Spleen (tissue), 11 donors: Measurements from ENCODE around the gene PTGDR. TPM values are rescaled to one million over a fixed set of nuclear protein-coding genes. Genes with fewer than 3 reads are reported as not detected.
A peak's percentile ranks its signal among the peaks of the same experiment; 100 is the strongest.

Source experiments
- DNase-seq: peaks from one replicate; pipeline ENCODE4 v3.0.0-alpha.2; 2020
- H3K27ac ChIP-seq, 8 donors: fragments of 200-600 bp; sonication (generic) in 7 of 8; 1 replicate in 4 of 8; 2 replicates in 4 of 8; pipeline versions ENCODE4 v1.5.0 to v1.8.0; 2016 to 2021; ENCODE audit warnings: inconsistent platforms in 4 of 8, mild to moderate bottlenecking in 4 of 8, moderate library complexity in 1 of 8
- H3K27me3 ChIP-seq, 7 donors: fragments of 200-600 bp; sonication (generic) in 6 of 7; replicated peaks in 1 of 7; 1 replicate in 4 of 7; 2 replicates in 3 of 7; pipeline versions ENCODE4 v1.5.0 to v1.8.0; 2016 to 2021; ENCODE audit warnings: inconsistent platforms in 3 of 7, mild to moderate bottlenecking in 1 of 7
- H3K36me3 ChIP-seq, 6 donors: fragments of 200-600 bp; sonication (generic) in 5 of 6; 1 replicate in 4 of 6; 2 replicates in 2 of 6; pipeline versions ENCODE4 v1.5.0 to v1.8.0; 2016 to 2021; ENCODE audit warnings: inconsistent platforms in 2 of 6
- H3K4me1 ChIP-seq, 6 donors: fragments of 200-600 bp; sonication (generic) in 5 of 6; 1 replicate in 3 of 6; 2 replicates in 3 of 6; pipeline versions ENCODE4 v1.5.0 to v1.8.0; 2016 to 2021; ENCODE audit warnings: inconsistent platforms in 3 of 6
- H3K4me3 ChIP-seq, 8 donors: fragments of 200-600 bp; sonication (generic) in 7 of 8; 1 replicate in 4 of 8; 2 replicates in 4 of 8; pipeline versions ENCODE4 v1.5.0 to v1.8.0; 2016 to 2021; ENCODE audit warnings: inconsistent platforms in 4 of 8, mild to moderate bottlenecking in 4 of 8, moderate library complexity in 2 of 8
- H3K9me3 ChIP-seq, 8 donors: fragments of 200-600 bp; sonication (generic) in 7 of 8; 1 replicate in 4 of 8; 2 replicates in 4 of 8; pipeline versions ENCODE4 v1.5.0 to v1.8.0; 2016 to 2021; ENCODE audit warnings: inconsistent platforms in 4 of 8
- POLR2A ChIP-seq, 3 donors: fragments of 450-650 bp; IDR thresholded peaks; one replicate each; pipeline ENCODE4 v1.5.1; 2017; ENCODE audit warnings: antibody characterized with exemption in 3 of 3, mild to moderate bottlenecking in 1 of 3
- POLR2AphosphoS5 ChIP-seq, 3 donors: sonication (generic); formaldehyde crosslinking; IDR thresholded peaks; one replicate each; pipeline ENCODE4 v1.5.1; 2017; ENCODE audit warnings: antibody characterized with exemption in 3 of 3
- WGBS, 5 donors: extraction: QIAGEN DNeasy Blood & Tissue Kit in 3 of 5; methylation state at CpG; one replicate each; pipeline versions ENCODE4 v1.1.5 to v1.1.7; 2013 to 2018; 5-methylcytosine and 5-hydroxymethylcytosine counted together
- intact Hi-C: fragments of 100-400 bp; cut with DNase I; formaldehyde crosslinking; loops from one replicate; pipeline ENCODE4 v1.15.0; 2023; ENCODE audit warnings: low total_unique reads
- polyA plus RNA-seq, 3 donors: library from polyadenylated mRNA; stranded (reverse); fragments of 200-250 nt; gene quantifications; one replicate each; pipeline ENCODE4 v1.2.1, GENCODE V29; 2013
- total RNA-seq, 7 donors: library from RNA; depleted of rRNA in 3 of 7; stranded (reverse); fragments of >200 nt in 3 of 7; fragmentation: NEBNext Ultra II Directional in 4 of 7; extraction: Animal tissue kit (Norgen Biotek cat#: 25700) in 4 of 7; gene quantifications; one replicate each; pipeline versions ENCODE4 v1.1.0 to v1.2.1, GENCODE V29; 2016 to 2021
- TF ChIP-seq, protein P1 (sequence below), 11 experiments: fragments of 200-600 bp in 7 of 11; fragments of 450-650 bp in 4 of 11; sonication (generic) in 4 of 11; IDR thresholded peaks in 8 of 11; conservative IDR thresholded peaks in 3 of 11; 1 replicate in 7 of 11; 2 replicates in 4 of 11; pipeline versions ENCODE4 v1.4.0 to v1.8.0; 2016 to 2021; ENCODE audit warnings: antibody characterized with exemption in 11 of 11, inconsistent platforms in 4 of 11, mild to moderate bottlenecking in 1 of 11
- donor health status: healthy with polysubstance abuse.
- donor health status: DM: no; HTN: no; CAD: no; lungs with moderate emphysema.
- donor health status: DM: no; HTN: no; CAD: no.
- donor health status: Bipolar disorder and iron deficiency.
- donor health status: healthy.
- donor health status: DM: no; HTN: no; CAD: no.
- donor health status: DM: yes; HTN: yes; CAD: no.

PTGDR gene
- total and polyA plus RNA-seq, 10 donors, result 0.67 to 20.5 (median 10.6) TPM

DNA sequence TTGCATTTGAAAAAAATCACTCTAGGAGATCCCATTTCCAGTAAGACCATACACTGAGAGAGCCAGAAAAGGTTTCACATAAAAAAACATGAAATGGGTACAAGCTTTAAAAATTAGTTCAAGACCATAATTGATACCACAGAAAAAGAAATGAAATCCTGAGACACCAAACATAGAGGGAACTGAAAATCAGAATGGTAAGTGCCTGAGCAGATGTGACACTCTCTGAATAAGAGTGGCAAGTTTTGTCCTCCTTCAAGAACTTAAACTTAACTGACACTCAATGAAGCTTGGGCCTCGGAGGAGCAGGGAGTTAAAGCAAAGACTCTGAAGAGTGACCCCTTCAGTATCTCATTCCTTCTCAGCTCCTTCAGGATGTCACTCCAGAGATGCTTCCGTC lies 23.2 kb upstream of the PTGDR start:
- intact Hi-C loops, result no loop called here
- whole genome bisulfite sequencing, 5 donors, result 57 to 88% (median 74%) methylated on average over 2 of the region's 2 CpGs
- Histone ChIP-seq H3K4me3 (no peak overlapping the region), H3K27me3 (no peaks in the 10 kb centered on the region), H3K9me3 (peaks cover 0 to 12% (median 0%) of the 10 kb centered on the region in 8 donors), H3K4me1 (peaks cover 0 to 29% (median 7%) of the 10 kb centered on the region in 6 donors), H3K36me3 (no peaks in the 10 kb centered on the region), H3K27ac (peak overlapping the region in 1 of 8 donors; percentile 16)
- TF ChIP-seq POLR2AphosphoS5 (IDR thresholded peaks at IDR 0.05) (no peak), POLR2A (IDR thresholded peaks at IDR 0.05) (no peak)
- TF ChIP-seq, protein P1, sequence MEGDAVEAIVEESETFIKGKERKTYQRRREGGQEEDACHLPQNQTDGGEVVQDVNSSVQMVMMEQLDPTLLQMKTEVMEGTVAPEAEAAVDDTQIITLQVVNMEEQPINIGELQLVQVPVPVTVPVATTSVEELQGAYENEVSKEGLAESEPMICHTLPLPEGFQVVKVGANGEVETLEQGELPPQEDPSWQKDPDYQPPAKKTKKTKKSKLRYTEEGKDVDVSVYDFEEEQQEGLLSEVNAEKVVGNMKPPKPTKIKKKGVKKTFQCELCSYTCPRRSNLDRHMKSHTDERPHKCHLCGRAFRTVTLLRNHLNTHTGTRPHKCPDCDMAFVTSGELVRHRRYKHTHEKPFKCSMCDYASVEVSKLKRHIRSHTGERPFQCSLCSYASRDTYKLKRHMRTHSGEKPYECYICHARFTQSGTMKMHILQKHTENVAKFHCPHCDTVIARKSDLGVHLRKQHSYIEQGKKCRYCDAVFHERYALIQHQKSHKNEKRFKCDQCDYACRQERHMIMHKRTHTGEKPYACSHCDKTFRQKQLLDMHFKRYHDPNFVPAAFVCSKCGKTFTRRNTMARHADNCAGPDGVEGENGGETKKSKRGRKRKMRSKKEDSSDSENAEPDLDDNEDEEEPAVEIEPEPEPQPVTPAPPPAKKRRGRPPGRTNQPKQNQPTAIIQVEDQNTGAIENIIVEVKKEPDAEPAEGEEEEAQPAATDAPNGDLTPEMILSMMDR (IDR thresholded peaks at IDR 0.05 in 8 of 11, conservative IDR thresholded peaks at IDR 0.05 in 3 of 11), result no peak
- no peak for DNase-seq

DNA sequence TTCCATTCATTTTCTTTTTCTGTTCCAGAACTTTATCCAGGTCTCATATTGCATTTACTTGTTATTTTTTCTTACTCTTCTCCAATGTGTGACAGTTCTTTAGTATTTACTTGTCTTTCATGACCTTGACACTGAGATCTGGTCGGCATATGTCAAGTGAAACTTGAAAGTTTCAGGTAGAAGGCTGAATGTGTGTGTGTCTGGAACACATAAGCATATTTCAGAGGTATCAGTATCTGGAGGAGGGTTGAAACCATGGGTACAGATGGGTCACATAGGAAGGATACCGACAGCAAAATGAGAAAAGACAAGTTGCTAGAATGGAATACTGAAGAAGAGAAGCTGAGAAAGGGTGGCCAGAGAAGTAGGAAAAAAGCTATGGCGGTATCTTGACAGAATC lies 22.5 kb upstream of the PTGDR start:
- Histone ChIP-seq H3K36me3 (no peaks in the 10 kb centered on the region), H3K9me3 (peaks cover 0 to 12% (median 0%) of the 10 kb centered on the region in 8 donors), H3K4me1 (peaks cover 0 to 26% (median 7%) of the 10 kb centered on the region in 6 donors), H3K4me3 (no peak overlapping the region), H3K27me3 (no peaks in the 10 kb centered on the region), H3K27ac (peak overlapping the region in 1 of 8 donors; percentile 16)
- WGBS, 5 donors, result 83 to 89% (median 84%) methylated on average over 3 of the region's 3 CpGs
- DNase-seq, result no peak
- TF ChIP-seq, protein P1 (IDR thresholded peaks at IDR 0.05 in 8 of 11, conservative IDR thresholded peaks at IDR 0.05 in 3 of 11), result no peak
- no peak for TF ChIP-seq POLR2A (IDR thresholded peaks at IDR 0.05)
- no peak for TF ChIP-seq POLR2AphosphoS5 (IDR thresholded peaks at IDR 0.05)
- intact Hi-C loops, result no loop called here

DNA sequence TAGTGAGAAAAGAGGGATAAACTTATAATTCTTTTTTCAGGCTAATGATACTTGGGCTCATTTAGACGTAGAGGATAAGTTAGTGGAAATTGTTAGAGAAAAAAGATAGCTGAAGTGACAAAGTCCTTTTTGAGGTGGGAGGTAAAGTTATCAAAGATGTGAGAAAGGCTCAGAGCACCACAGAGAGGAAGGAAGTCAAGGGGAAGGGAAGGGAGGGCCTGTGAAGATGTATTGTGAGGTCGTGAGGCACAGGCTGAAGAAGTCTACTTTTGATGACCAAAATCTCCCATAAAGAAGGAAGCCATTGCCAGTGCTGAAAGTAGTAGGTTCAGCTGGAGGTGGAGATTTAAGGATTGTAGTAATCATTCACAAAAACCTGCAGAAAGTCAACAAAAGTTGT lies 19.4 kb upstream of the PTGDR start:
- Histone ChIP-seq H3K27ac (peak overlapping the region in 5 of 8 donors; percentile 40 to 79 (median 69)), H3K27me3 (no peaks in the 10 kb centered on the region), H3K36me3 (no peaks in the 10 kb centered on the region), H3K9me3 (peaks cover 0 to 12% (median 0%) of the 10 kb centered on the region in 8 donors), H3K4me3 (no peak overlapping the region), H3K4me1 (peaks cover 0 to 14% (median 5%) of the 10 kb centered on the region in 6 donors)
- no peak for DNase-seq
- TF ChIP-seq, protein P1 (IDR thresholded peaks at IDR 0.05 in 8 of 11, conservative IDR thresholded peaks at IDR 0.05 in 3 of 11), result no peak
- no peak for TF ChIP-seq POLR2AphosphoS5 (IDR thresholded peaks at IDR 0.05)
- intact Hi-C loops, result no loop called here
- WGBS, 5 donors, result 39 to 51% (median 45%) methylated on average over 2 of the region's 2 CpGs

DNA sequence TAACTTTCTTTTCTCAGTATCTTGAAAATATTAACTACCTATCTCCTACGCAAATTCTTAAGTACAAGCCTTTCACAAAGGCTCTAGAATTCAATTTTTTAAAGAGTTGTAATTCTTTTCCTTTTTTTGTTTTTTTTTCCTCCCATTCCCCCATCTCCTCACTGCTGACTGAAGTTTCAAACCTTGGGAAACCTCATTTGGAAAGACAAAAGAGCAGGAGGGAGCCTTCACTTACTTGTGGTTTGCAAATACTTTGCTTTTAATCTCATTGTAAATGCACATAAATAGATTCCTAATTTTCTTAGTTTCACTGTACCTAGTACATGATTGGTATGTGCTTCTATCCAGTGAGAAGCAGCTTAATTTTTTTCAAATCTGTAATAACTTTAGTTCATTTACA lies 15.8 kb upstream of the PTGDR start:
- H3K9me3 ChIP-seq, result peaks cover 0 to 12% (median 0%) of the 10 kb centered on the region in 8 donors
- no peaks in the 10 kb centered on the region for H3K36me3 ChIP-seq
- TF ChIP-seq POLR2AphosphoS5 (IDR thresholded peaks at IDR 0.05) (no peak), POLR2A (IDR thresholded peaks at IDR 0.05) (no peak)
- TF ChIP-seq, protein P1 (IDR thresholded peaks at IDR 0.05 in 8 of 11, conservative IDR thresholded peaks at IDR 0.05 in 3 of 11), result no peak
- WGBS, 5 donors, result 86 to 96% (median 92%) methylated on average over 1 of the region's 1 CpG
- no peak overlapping the region for H3K4me3 ChIP-seq
- no peaks in the 10 kb centered on the region for H3K27me3 ChIP-seq
- peaks cover 0 to 14% (median 5%) of the 10 kb centered on the region in 6 donors for H3K4me1 ChIP-seq
- no peak overlapping the region for H3K27ac ChIP-seq
- no peak for DNase-seq
- intact Hi-C loops, result no loop called here
